Endothelial cell (in vitro differentiated cells): ENCODE data around the gene ANKRD23. TPM values are rescaled to one million over a fixed set of nuclear protein-coding genes. Genes with fewer than 3 reads are reported as not detected.

ENCODE experiments used
- DNase-seq: peaks from one replicate; pipeline ENCODE4 v3.0.0; 2021; ENCODE audit warnings: low spot score
- H3K27ac Mint-ChIP-seq: one replicate; pipeline ENCODE4 v1.8.0; 2021; ENCODE audit warnings: mixed read lengths, inconsistent platforms; ENCODE audit not compliant: unreplicated experiment
- H3K27me3 Mint-ChIP-seq: one replicate; pipeline ENCODE4 v1.8.0; 2021; ENCODE audit warnings: mild to moderate bottlenecking, moderate library complexity, mixed read lengths, inconsistent platforms; ENCODE audit not compliant: unreplicated experiment
- H3K36me3 Mint-ChIP-seq: one replicate; pipeline ENCODE4 v1.8.0; 2021; ENCODE audit warnings: mild to moderate bottlenecking, low read depth, mixed read lengths, inconsistent platforms; ENCODE audit not compliant: unreplicated experiment
- H3K4me1 Mint-ChIP-seq: one replicate; pipeline ENCODE4 v1.8.0; 2021; ENCODE audit warnings: mild to moderate bottlenecking, mixed read lengths, inconsistent platforms; ENCODE audit not compliant: unreplicated experiment
- H3K4me3 Mint-ChIP-seq: one replicate; pipeline ENCODE4 v1.8.0; 2021; ENCODE audit warnings: mild to moderate bottlenecking, mixed read lengths, inconsistent platforms; ENCODE audit not compliant: unreplicated experiment
- H3K9me3 Mint-ChIP-seq: one replicate; pipeline ENCODE4 v1.8.0; 2021; ENCODE audit warnings: mixed read lengths, inconsistent platforms; ENCODE audit not compliant: unreplicated experiment
- CTCF ChIP-seq: fragments of 200-600 bp; sonication (generic); IDR thresholded peaks from one replicate; pipeline ENCODE4 v1.5.0; 2021; ENCODE audit warnings: antibody characterized with exemption; ENCODE audit not compliant: unreplicated experiment
- total RNA-seq: library from RNA; stranded (reverse); fragmentation: NEBNext Ultra II Directional; extraction: Animal tissue kit (Norgen Biotek cat#: 25700); gene quantifications from one replicate; pipeline ENCODE4 v1.2.1, GENCODE V29; 2021; ENCODE audit not compliant: unreplicated experiment

The ANKRD23 gene
- total RNA-seq, 1 donor from 2014 or later = 4.7 TPM

- no peak for TF ChIP-seq CTCF
- no peaks in the 10 kb centered on the region for H3K36me3 Mint-ChIP-seq
- H3K4me3 Mint-ChIP-seq = no peak overlapping the region
- DNase-seq = no peak
- H3K9me3 Mint-ChIP-seq = no peaks in the 10 kb centered on the region
- no peak overlapping the region for H3K27ac Mint-ChIP-seq
- H3K4me1 Mint-ChIP-seq = peaks cover 6% of the 10 kb centered on the region
- H3K27me3 Mint-ChIP-seq = no peaks in the 10 kb centered on the region
Observed at GRCh38 chr2:96809951-96810782, 33.7 kb downstream of the ANKRD23 start.

GRCh38 chr2:96809216-96809882 lies 34.5 kb downstream of the ANKRD23 start:
- no peak overlapping the region for H3K4me3 Mint-ChIP-seq
- no peaks in the 10 kb centered on the region for H3K9me3 Mint-ChIP-seq
- H3K27ac Mint-ChIP-seq = no peak overlapping the region
- DNase-seq = no peak
- no peaks in the 10 kb centered on the region for H3K27me3 Mint-ChIP-seq
- no peaks in the 10 kb centered on the region for H3K36me3 Mint-ChIP-seq
- no peak for TF ChIP-seq CTCF
- H3K4me1 Mint-ChIP-seq = peaks cover 6% of the 10 kb centered on the region

GRCh38 chr2:96808176-96808837 lies 35.5 kb downstream of the ANKRD23 start:
- TF ChIP-seq CTCF = no peak
- H3K27ac Mint-ChIP-seq = no peak overlapping the region
- DNase-seq = no peak
- peaks cover 6% of the 10 kb centered on the region for H3K4me1 Mint-ChIP-seq
- no peak overlapping the region for H3K4me3 Mint-ChIP-seq
- H3K36me3 Mint-ChIP-seq = no peaks in the 10 kb centered on the region
- no peaks in the 10 kb centered on the region for H3K9me3 Mint-ChIP-seq
- H3K27me3 Mint-ChIP-seq = peaks cover 2% of the 10 kb centered on the region

GRCh38 chr2:96807127-96807471 lies 36.7 kb downstream of the ANKRD23 start:
- DNase-seq = no peak
- H3K36me3 Mint-ChIP-seq = no peaks in the 10 kb centered on the region
- H3K4me1 Mint-ChIP-seq = peaks cover 6% of the 10 kb centered on the region
- no peaks in the 10 kb centered on the region for H3K9me3 Mint-ChIP-seq
- TF ChIP-seq CTCF = no peak
- H3K27me3 Mint-ChIP-seq = peaks cover 2% of the 10 kb centered on the region
- no peak overlapping the region for H3K27ac Mint-ChIP-seq
- H3K4me3 Mint-ChIP-seq = no peak overlapping the region
